GM18505 (cell line): ENCODE data around the gene CHST13.

Experiments used
- ATAC-seq: cut with Tn5 transposase; IDR thresholded peaks from one replicate; pipeline ENCODE4 v1.9.1; 2021; ENCODE audit not compliant: unreplicated experiment
- POLR2A ChIP-seq: IDR thresholded peaks from 4 replicates; pipeline ENCODE4 v1.6.1; 2011; ENCODE audit warnings: borderline replicate concordance; ENCODE audit not compliant: insufficient read depth, insufficient read length; ENCODE audit errors: extremely low read depth

Gene CHST13

DNA sequence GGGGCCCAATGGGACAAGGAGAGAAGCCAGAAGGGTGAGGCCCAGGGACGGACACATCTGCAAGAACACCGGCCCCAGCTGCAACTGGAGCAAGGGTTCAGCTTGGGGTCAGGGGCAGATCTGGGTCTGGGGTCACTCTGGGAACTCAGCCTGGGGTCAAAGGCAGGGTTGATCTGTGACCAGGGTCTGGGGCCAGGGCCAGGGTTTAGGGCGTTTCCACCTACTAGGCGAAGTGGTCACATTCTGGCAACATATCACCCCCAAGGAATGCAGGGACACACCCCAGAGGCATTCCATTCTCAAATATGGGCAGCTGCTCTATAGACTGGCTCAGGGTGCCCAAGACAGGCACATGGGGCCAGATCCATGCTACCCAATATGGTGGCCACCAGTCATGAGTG is 15.4 kb upstream of the CHST13 start:
- no peak for ATAC-seq
- TF ChIP-seq POLR2A, result no peak

DNA sequence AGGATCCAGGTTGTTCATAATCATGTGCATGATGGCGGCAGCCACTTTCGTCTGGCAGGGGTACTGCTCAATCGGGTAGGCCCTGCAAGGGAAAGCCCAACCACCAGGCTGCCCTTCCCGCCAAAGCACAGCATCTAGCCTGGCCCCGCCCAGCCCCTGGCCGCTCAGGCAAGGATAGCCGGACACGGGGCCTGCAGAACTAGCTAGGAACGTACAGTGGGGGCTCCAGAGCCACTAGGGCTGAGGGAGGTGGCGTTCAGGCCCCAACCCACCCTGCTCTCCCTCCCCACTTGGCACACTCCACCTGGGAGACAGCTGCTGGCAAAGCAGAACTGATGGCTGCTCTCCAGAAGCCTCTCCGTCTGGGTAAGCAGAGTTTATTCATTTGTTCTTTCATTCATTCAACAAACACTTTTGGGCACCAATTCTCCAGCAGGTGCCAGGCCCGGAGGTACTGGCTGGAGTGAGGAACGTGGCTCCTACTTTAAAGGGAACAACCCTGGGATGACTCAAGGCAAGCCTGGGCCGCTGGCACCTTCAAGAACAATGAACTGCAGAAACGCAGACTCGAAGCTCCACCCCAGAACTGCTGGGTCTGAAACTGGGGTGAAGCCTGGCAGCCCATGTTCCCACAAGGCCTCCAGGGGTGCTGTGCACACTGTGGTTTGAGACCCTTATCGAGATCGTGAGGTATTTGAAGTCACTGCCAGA is 14.2 kb upstream of the CHST13 start:
- TF ChIP-seq POLR2A, result no peak
- ATAC-seq, result no peak

DNA sequence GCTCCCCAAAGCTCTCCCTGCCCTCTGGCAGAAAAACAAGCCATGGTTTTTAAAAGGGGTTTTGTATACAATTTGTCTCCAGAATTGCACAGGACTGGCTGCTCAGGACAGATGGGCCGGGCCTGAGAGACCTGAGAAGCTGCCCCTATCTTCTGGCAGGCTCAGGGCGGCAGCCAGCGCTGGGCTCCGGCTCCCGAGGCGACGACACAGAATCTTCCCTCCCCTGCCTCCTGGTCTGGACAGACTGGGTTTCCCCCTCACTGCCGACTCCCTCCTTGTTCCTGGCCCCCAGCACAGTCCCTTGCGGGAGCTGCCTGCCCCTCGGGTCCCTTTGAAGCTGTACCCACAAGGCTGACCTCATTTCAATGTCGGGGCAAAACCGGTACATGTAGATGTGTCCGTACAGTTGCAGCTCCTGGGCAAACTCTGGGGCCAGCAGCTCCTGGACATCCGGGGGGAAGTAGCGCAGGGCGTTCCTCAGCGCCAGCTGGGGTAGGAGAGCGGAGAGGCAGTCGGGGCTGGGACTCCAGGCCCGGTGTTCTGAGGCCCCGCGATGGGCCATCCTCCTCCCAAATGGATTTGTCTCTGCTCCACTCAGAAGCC is 13.5 kb upstream of the CHST13 start:
- TF ChIP-seq POLR2A, result no peak
- ATAC-seq, result no peak

DNA sequence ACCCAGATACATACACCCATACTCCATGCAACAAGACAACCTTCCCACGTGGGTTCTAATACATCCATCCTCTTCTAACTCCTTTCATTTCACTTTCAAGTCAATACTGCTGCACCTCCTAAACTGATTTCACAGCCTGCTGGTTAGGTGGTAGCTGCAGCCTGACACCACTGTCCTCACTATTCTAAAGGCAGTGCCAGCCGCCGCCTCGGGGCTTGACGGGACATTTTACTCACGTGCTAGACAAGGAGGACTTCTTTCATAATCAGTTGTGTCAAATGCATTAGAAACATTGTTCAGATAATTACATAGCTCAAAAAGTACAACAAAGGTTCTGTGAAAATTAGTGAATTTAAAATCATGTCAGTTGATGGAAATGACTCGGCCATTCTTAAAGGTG is 12.7 kb upstream of the CHST13 start:
- no peak for ATAC-seq
- TF ChIP-seq POLR2A, result no peak

DNA sequence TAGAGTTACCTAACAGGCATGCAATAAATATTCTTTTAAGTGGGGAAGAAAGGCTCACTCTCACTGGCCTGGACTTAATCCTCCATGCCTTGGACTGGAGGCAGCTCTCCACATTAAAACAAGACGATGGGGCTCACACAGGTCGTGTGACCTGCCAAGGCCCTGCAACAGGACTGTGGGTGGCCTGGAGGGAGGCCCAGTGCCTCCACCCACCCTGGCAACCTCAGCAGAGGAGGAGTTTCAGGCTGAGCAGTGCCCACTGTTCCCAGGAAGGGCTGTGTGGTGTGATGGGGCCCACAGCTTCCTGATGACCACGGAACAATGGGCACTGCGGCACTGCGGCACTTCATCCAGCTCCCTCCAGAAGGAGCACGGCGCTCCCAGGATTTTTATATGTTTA is 11.9 kb upstream of the CHST13 start:
- TF ChIP-seq POLR2A, result no peak
- ATAC-seq, result no peak

DNA sequence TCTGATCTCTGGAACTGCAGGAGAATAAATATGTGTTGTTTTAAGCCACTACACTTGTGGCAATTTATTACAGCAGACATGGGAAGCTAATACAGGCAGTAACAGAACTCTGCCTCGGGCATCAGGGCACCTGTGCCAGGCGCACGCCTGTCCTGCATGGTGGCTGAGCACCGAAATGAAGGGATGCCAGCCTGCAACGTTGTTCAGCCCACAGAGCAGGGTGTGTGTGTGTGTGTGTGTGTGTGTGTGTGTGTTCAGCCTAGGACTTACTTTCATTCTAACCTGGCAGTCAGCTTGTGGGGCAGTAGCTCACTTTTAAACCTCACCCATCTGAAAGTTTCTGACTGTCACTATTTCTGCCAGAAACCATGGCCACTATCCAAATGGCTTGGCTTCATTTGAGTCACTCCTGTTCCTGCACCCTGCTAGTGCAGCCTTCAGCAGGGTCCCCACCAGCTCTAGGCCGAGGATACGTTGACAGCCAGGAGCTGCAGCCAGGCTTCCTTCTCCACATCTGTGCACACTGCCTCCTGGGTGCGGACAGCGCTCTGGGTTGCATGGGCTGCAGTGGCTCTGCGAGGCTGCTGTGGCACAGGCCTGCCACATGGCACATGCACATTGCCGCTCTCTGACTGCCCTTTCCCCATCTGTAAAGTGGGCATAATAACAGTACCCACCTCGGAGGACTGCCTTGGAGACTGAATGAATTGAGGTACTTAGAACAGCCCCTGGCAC is 10.9 kb upstream of the CHST13 start:
- ATAC-seq, result no peak
- TF ChIP-seq POLR2A, result no peak

DNA sequence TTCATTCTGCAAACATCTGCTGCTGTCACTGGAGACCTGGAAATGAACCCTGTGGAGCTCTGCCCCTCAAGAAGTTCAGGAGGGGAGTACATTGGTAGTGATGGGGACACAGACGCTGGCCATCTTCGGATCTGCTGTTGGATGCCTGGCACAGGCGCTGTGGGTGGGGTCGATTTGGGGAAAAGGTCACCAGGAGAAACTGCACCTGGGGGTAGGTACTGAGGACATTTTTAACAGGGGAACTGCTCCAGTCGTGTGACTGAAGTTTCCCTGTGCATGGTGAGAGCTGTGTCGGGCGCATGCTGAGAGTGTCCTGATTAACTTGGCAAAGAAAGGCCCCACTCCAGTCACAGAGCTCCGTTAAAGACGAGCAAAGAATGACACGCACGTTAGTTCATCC is 9.8 kb upstream of the CHST13 start:
- TF ChIP-seq POLR2A, result no peak
- no peak for ATAC-seq

DNA sequence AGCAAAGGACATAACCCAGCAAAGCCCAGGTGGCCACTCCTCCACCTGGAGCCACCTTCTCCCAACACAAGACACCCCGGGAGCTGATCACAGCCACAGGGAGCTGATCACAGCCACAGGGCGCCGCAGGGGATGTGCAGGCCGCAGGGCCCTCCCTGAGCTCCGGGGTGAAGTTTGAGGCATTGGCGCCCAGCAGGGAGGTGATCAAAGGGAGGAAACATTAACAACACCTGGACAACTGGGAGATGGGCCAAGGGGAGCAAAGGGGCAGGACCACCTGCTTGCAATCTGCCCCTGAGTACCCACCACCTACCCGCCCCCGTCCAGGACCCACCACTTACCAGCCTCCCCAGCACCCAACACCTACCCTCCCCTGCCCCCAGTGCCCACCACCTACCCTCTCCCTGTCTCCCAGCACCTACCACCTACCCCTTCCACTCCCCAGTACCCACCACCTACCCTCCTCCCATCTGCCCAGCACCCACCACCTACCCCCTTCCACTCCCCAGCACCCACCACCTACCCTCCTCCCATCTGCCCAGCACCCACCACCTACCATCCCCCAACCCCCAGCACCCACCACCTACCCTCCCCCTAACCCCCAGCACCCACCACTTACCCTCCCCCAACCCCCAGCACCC is 8.8 kb upstream of the CHST13 start:
- no peak for ATAC-seq
- TF ChIP-seq POLR2A, result no peak

DNA sequence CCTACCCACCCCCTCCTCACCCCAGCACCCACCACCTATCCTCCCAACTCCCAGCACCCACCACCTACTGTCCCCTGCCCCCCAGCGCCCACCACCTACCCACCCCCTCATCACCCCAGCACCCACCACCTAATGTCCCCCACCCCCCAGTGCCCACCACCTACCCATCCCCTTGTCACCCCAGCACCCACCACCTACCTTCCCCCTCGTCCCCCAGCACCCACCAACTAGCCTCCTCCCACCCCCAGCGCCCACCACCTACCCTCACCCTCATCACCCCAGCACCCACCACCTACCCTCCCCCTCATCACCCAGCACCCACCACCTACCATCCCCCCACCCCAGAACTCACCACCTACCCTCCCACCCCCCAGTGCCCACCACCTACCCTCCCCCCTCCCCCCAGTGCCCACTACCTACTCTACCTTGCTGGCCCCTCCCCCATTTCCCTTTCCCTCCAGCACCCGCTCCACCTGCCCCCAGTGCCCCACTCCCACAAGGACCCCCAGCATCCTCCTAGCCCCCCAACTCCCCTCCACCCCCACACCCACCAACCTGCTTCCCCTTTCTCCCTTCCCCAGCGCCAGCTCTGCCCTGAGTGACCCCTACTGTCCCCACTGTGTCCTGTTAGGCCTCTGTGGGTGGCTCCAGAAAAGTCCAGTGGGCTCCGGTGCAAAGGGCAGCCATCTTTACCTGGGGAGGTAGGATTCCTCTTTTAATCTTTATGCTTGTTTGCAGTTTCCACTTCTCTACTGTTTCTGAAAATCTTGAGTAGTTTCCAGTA is 7.6 kb upstream of the CHST13 start:
- ATAC-seq, result no peak
- no peak for TF ChIP-seq POLR2A

DNA sequence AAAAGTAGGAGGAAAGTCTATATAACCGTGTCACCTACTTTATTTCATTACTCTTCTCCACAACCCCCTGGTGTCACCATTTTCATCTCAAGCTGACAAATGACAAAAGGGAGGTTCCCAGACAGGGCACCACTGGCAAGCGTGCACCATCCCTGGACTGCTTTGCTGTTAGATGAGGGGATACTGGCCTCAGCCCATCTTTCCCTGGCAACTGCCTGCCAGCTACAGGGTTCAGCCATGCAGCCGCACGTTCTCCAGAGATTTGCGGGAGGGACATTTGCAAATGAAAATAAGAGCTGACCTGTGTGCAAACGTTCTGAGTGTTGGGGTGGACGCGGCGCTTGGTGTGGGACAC is 7.0 kb upstream of the CHST13 start:
- TF ChIP-seq POLR2A, result no peak
- ATAC-seq, result no peak

DNA sequence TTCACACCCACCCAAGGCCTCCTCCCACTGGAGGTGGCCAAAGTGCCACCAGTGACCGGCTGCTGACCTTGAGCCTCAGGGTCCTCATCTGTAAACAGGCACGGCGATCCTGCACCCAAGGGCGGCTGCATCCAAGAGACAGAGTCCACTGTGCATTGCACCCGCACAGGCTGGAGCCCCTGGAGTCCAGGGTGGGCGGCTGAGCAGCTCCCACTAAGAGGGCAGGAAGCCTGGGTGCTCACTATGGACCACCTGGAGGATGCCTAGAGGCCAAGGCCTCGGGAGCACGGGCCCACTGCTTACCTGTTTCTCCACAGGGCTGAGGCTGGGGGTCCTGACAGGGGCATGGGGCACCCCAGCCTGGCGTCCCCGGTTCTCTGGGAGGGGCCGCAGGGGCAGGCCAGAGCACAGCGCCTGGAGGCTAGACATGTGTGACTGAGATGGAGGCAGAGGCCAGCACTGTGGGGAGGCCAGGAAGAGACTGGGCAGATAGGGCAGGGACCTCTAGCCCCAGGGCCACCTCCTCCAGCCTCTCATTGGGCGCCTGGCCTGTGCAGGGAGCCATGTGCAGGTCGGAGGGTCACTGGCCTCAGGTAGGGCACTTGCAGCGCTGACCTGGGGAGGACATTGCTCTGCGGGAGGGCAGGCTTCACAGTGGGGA is 6.5 kb upstream of the CHST13 start, which contains the start of gene UROC1:
TSS of gene UROC1 (minus strand) at position 483 of the 661 bp plus-strand sequence. CDS start at position 429, 54 bp downstream.
- no peak for TF ChIP-seq POLR2A
- no peak for ATAC-seq

DNA sequence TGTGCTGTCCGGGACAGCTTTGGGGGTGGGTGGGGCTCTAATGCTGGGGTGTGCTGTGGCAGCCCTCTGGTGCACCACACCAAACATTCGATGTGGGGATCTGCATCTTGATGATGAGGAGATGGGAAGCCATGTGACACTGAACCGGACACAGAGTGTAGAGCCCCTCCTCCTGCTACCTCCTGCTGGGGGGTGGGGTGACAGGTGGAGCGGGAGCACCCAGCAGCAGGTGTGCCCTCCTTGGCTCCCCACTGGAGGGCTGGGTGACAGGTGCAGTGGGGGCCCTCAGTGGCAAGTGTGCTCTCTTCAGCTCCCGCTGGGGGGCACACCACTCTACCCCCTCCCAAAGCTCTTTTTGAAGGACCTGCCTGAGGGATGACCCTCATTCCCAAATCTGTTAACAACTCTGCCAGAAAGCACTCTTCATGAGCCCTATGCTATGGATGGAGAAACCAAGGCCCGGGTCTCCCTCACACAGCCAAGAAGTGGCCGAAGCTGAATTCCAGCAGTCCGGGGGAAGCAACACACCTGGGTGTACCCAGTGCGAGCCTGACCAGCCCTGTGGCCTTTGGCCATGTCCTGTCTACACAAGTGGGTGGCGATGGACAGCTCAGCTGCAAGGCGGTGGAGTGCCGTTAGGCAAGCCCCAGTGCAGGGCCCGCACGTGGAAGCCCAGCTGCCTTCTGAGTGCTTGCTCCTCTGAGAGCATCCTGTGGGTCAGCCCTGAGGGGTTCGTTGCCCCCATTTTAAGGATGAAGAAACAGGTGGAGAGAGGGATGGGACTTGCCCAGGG is 5.8 kb upstream of the CHST13 start:
- ATAC-seq, result no peak
- no peak for TF ChIP-seq POLR2A

DNA sequence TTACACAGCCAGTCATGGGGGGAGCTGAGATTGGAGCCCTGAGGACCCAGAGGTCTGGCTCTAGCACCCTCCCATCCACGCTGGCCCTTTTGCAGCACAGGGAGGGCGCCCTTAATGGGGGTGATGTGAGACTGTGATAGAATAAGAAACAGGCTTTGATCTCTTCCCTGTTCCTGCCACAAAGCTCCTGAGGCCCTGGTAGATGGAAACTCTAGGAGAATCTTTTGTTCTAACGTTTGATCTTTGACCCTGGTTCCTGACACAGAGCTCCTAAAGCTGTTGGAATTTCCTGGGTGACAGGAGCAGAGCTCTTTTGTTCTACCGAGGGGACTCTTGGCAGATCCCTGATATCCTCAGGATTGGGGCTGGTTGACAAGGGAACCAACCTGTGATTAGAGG is 5.2 kb upstream of the CHST13 start:
- ATAC-seq, result no peak

More for the DNA sequence above, 5.2 kb upstream of the CHST13 start:
- no peak for TF ChIP-seq POLR2A
